CD8-positive, alpha-beta memory T cell (primary cell): ENCODE results near the gene PCDH11Y. TPM values are rescaled to one million over a fixed set of nuclear protein-coding genes. Genes with fewer than 3 reads are reported as not detected.
"Not testable (repeated sequence)": the region's sequence is repeated elsewhere in the genome, so short reads cannot be mapped to it uniquely, and the experiment has no call there.

Source experiments
- CTCF ChIA-PET: fragments of 350-600 bp; sonication (Branson Sonifier 250); formaldehyde crosslinking; loops from one replicate; lab custom pipeline; 2021; ENCODE audit warnings: antibody characterized with exemption; lab: Charles Lee
- POLR2A ChIA-PET: fragments of 350-600 bp; sonication (Branson Sonifier 250); formaldehyde crosslinking; loops from one replicate; lab custom pipeline; 2021; ENCODE audit warnings: antibody characterized with exemption; lab: Charles Lee
- DNase-seq, 5 donors: peaks; one replicate each; pipeline versions ENCODE4 v3.0.0 to v3.0.0-alpha.2; 2020 to 2022; ENCODE audit warnings: mixed read lengths in 1 of 5
- H3K27ac ChIP-seq: one replicate; pipeline ENCODE4 v1.7.0; 2013; ENCODE audit warnings: low read depth, mild to moderate bottlenecking, low read length, moderate library complexity
- H3K27me3 ChIP-seq: 2 replicates; pipeline ENCODE4 v1.7.0; 2013; ENCODE audit warnings: low read length, mild to moderate bottlenecking; ENCODE audit not compliant: insufficient read depth, poor library complexity, severe bottlenecking
- H3K36me3 ChIP-seq: 2 replicates; pipeline ENCODE4 v1.7.0; 2013; ENCODE audit warnings: mild to moderate bottlenecking, low read length, moderate library complexity; ENCODE audit not compliant: insufficient read depth
- H3K4me1 ChIP-seq: 2 replicates; pipeline ENCODE4 v1.7.0; 2013; ENCODE audit warnings: mild to moderate bottlenecking, low read length, moderate library complexity; ENCODE audit not compliant: insufficient read depth
- H3K4me3 ChIP-seq: 2 replicates; pipeline ENCODE4 v1.7.0; 2013; ENCODE audit warnings: mild to moderate bottlenecking, low read length
- H3K9me3 ChIP-seq: 2 replicates; pipeline ENCODE4 v1.7.0; 2013; ENCODE audit warnings: mild to moderate bottlenecking, low read length
- H3K27ac Mint-ChIP-seq, 8 donors: one replicate each; pipeline ENCODE4 v1.8.0; 2020 to 2021; ENCODE audit warnings: mixed read lengths in 8 of 8, mild to moderate bottlenecking in 6 of 8, inconsistent platforms in 3 of 8, moderate library complexity in 3 of 8
- H3K27me3 Mint-ChIP-seq, 2 donors: one replicate each; pipeline ENCODE4 v1.8.0; 2020 to 2021; ENCODE audit warnings: mixed read lengths in 2 of 2, mild to moderate bottlenecking in 1 of 2, moderate library complexity in 1 of 2
- H3K36me3 Mint-ChIP-seq, 3 donors: one replicate each; pipeline ENCODE4 v1.8.0; 2020 to 2021; ENCODE audit warnings: mixed read lengths in 3 of 3, inconsistent platforms in 1 of 3, mild to moderate bottlenecking in 1 of 3
- H3K4me1 Mint-ChIP-seq, 3 donors: one replicate each; pipeline ENCODE4 v1.8.0; 2020 to 2021; ENCODE audit warnings: mixed read lengths in 3 of 3, inconsistent platforms in 1 of 3, mild to moderate bottlenecking in 1 of 3
- H3K4me3 Mint-ChIP-seq, 7 donors: one replicate each; pipeline ENCODE4 v1.8.0; 2020 to 2021; ENCODE audit warnings: mixed read lengths in 7 of 7, mild to moderate bottlenecking in 6 of 7, moderate library complexity in 4 of 7, inconsistent platforms in 2 of 7
- H3K9me3 Mint-ChIP-seq, 5 donors: one replicate each; pipeline ENCODE4 v1.8.0; 2020 to 2022; ENCODE audit warnings: mixed read lengths in 5 of 5, mild to moderate bottlenecking in 3 of 5, moderate library complexity in 2 of 5, inconsistent platforms in 1 of 5
- polyA plus RNA-seq: library from polyadenylated mRNA; unstranded; fragments of 300-500 nt; fragmentation: Illumina TruSeq; gene quantifications from one replicate; pipeline ENCODE4 v1.2.3, GENCODE V29; 2021
- total RNA-seq, 2 experiments: library from RNA; stranded (reverse); gene quantifications; one replicate each; pipeline ENCODE4 v1.2.3, GENCODE V29; 2021

Gene PCDH11Y
- total and polyA plus RNA-seq, 3 experiments from 2014 or later = not detected

GRCh38 chrY:5761403-5761802 lies 761.3 kb downstream of the PCDH11Y start:
- H3K9me3 ChIP-seq, H3K27ac Mint-ChIP-seq, H3K36me3 ChIP-seq, H3K4me1 ChIP-seq, H3K27ac ChIP-seq, H3K9me3 Mint-ChIP-seq, H3K4me3 ChIP-seq, DNase-seq, H3K27me3 ChIP-seq, H3K36me3 Mint-ChIP-seq, POLR2A ChIA-PET, H3K4me1 Mint-ChIP-seq, H3K27me3 Mint-ChIP-seq, H3K4me3 Mint-ChIP-seq, CTCF ChIA-PET: not testable (repeated sequence)

GRCh38 chrY:5776485-5776884 lies 776.4 kb downstream of the PCDH11Y start:
- H3K36me3 Mint-ChIP-seq, H3K4me1 Mint-ChIP-seq, POLR2A ChIA-PET, CTCF ChIA-PET, H3K27ac Mint-ChIP-seq, H3K27ac ChIP-seq, H3K4me3 ChIP-seq, DNase-seq, H3K4me3 Mint-ChIP-seq, H3K4me1 ChIP-seq, H3K27me3 Mint-ChIP-seq, H3K9me3 ChIP-seq, H3K9me3 Mint-ChIP-seq, H3K27me3 ChIP-seq, H3K36me3 ChIP-seq: not testable (repeated sequence)
